ENCODE measurements around the gene EEF1AKMT4.

DNA sequence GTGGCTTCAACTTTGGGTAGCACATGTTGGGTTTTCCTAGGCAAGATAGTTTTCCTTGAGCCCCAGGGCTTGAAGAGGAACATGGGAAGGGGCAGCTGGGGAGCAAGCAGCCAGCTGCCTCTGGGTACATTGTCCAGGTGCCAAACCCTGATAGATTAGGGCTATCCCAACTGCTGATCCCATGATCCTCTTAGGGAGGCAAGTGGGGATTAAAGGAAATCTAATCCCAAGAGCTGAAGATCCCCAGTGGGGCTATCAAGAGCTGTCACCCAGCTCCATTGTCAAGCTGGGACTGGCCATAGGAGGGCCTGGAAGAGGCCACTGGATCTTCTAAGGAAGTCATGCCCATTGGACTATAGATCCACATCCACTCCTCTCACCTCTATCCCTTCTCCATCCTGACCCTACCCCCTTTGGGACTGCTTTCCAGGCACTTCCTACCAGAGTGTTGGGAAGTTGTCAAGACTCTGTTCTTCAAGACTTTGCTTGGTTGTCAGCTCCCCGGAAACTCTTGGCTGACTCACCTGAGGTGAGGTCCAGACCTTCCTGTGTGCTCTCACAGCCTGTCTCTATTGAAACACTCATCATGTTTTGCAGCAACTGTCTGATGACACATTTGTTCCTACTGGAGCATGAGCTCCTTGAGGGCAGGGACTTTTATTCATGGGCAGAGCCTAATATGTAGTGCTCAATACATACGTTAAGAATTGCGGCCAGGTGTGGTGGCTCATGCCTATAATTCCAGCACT is 6.0 kb downstream of the EEF1AKMT4 start:
- TF ChIP-seq POLR2A (IDR thresholded peaks at IDR 0.05; ENCODE audit: low read depth, low read length) (no peak), POLR2AphosphoS5 (IDR thresholded peaks at IDR 0.05; ENCODE audit: low read depth, low read length) (no peak), TAF1 (IDR thresholded peaks at IDR 0.05; ENCODE audit: low read depth, low read length) (no peak), SPI1 (IDR thresholded peaks at IDR 0.05; ENCODE audit: low read depth, low read length) (no peak)
